Fibroblast of lung (primary cell): ENCODE measurements around the gene MYORG. TPM values are rescaled to one million over a fixed set of nuclear protein-coding genes. Genes with fewer than 3 reads are reported as not detected.

ENCODE experiments used
- DNase-seq, 2 donors: peaks; one replicate each; pipeline versions ENCODE4 v3.0.0 to v3.0.0-alpha.2; 2010; ENCODE audit warnings: low read depth in 2 of 2
- H2AFZ ChIP-seq: 2 replicates; pipeline ENCODE4 v1.5.1; 2012; ENCODE audit warnings: low read length, control low read depth, inconsistent platforms
- H3K27ac ChIP-seq: 2 replicates; pipeline ENCODE4 v1.5.1; 2011; ENCODE audit warnings: low read length, control low read depth; ENCODE audit not compliant: insufficient read depth
- H3K27me3 ChIP-seq: 2 replicates; pipeline ENCODE4 v1.5.1; 2011; ENCODE audit warnings: mild to moderate bottlenecking, low read length; ENCODE audit not compliant: control insufficient read depth, insufficient read depth
- H3K36me3 ChIP-seq: 2 replicates; pipeline ENCODE4 v1.5.1; 2011; ENCODE audit warnings: low read length; ENCODE audit not compliant: control insufficient read depth, insufficient read depth
- H3K4me1 ChIP-seq: 2 replicates; pipeline ENCODE4 v1.5.1; 2011; ENCODE audit warnings: low read length; ENCODE audit not compliant: control insufficient read depth, insufficient read depth; ENCODE audit errors: extremely low read depth
- H3K4me2 ChIP-seq: 2 replicates; pipeline ENCODE4 v1.5.1; 2011; ENCODE audit warnings: low read length, control low read depth; ENCODE audit not compliant: insufficient read depth; ENCODE audit errors: extremely low read depth
- H3K4me3 ChIP-seq, 4 experiments: fragments of 200-600 bp in 1 of 4; sonication (generic) in 1 of 4; replicated peaks in 1 of 4; 2 replicates each; pipeline ENCODE4 v1.5.1; 2011 to 2016; ENCODE audit warnings: low read length in 4 of 4, low read depth in 3 of 4, mild to moderate bottlenecking in 3 of 4, control low read depth in 2 of 4, inconsistent platforms in 1 of 4, mixed read lengths in 1 of 4; ENCODE audit not compliant: insufficient read depth in 1 of 4; ENCODE audit errors: control extremely low read depth in 1 of 4
- H3K79me2 ChIP-seq: 2 replicates; pipeline ENCODE4 v1.5.1; 2012; ENCODE audit warnings: mild to moderate bottlenecking, low read length, inconsistent platforms; ENCODE audit not compliant: control insufficient read depth, insufficient read depth
- H3K9ac ChIP-seq: 2 replicates; pipeline ENCODE4 v1.5.1; 2011; ENCODE audit warnings: mild to moderate bottlenecking, low read length, control low read depth; ENCODE audit not compliant: insufficient read depth
- H3K9me3 ChIP-seq: 2 replicates; pipeline ENCODE4 v1.5.1; 2012; ENCODE audit warnings: low read depth, low read length; ENCODE audit not compliant: control insufficient read depth, insufficient read depth
- H4K20me1 ChIP-seq: 2 replicates; pipeline ENCODE4 v1.5.1; 2011; ENCODE audit warnings: low read length; ENCODE audit not compliant: control insufficient read depth, insufficient read depth; ENCODE audit errors: extremely low read depth
- CTCF ChIP-seq, 2 donors: IDR thresholded peaks in 1 of 2; conservative IDR thresholded peaks in 1 of 2; 1 replicate in 1 of 2; 2 replicates in 1 of 2; pipeline ENCODE4 v1.5.1; 2011 to 2012; ENCODE audit warnings: low read length in 2 of 2, control low read depth in 1 of 2, inconsistent platforms in 1 of 2, low read depth in 1 of 2, mild to moderate bottlenecking in 1 of 2
- EZH2 ChIP-seq: IDR thresholded peaks from 2 replicates; pipeline ENCODE4 v1.5.1; 2012; ENCODE audit warnings: low read length, control low read depth, mild to moderate bottlenecking; ENCODE audit errors: missing control alignments
- polyA plus RNA-seq, 2 donors: library from polyadenylated mRNA; depleted of rRNA in 1 of 2; stranded (reverse) in 1 of 2; unstranded in 1 of 2; fragments of >200 nt; gene quantifications; 2 replicates each; pipeline ENCODE4 v1.2.1, GENCODE V29; 2011 to 2012; ENCODE audit warnings: missing spikeins in 1 of 2
- total RNA-seq: library from RNA; depleted of rRNA; stranded (reverse); fragments of >200 nt; gene quantifications from 2 replicates; pipeline ENCODE4 v1.2.1, GENCODE V29; 2014

The MYORG gene
- total and polyA plus RNA-seq, 2 donors (not counting 1 experiment from before 2014, with no cell fraction given), result 0.34 to 0.83 TPM

DNA sequence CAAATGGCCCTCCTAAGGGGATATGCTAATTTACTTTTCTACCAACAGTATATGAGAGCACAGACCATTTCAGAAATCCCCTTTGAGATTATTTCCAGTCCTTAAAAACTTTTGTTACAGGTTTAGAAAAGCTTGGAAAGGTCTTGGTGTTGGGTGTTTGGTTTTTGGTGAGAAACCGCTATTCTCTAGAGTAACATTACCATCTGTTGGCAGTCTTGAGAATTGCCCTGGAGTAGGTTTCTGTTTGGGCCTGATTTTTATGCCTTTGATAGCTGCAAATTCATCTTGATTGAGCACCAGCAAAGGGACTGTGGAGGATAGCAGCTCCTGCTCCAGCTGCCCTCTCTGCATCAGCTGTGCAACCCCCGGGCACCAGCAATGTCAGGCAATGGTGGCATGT is 39.3 kb downstream of the MYORG start:
- Histone ChIP-seq H2AFZ (no peak overlapping the region), H3K79me2 (peaks cover 2% of the 10 kb centered on the region), H4K20me1 (no peaks in the 10 kb centered on the region), H3K9ac (no peak overlapping the region), H3K4me2 (no peak overlapping the region), H3K27me3 (no peaks in the 10 kb centered on the region), H3K9me3 (no peaks in the 10 kb centered on the region), H3K4me1 (no peaks in the 10 kb centered on the region), H3K27ac (no peak overlapping the region), H3K4me3 (no peak overlapping the region), H3K36me3 (peaks cover 3% of the 10 kb centered on the region)
- TF ChIP-seq EZH2 (no peak), CTCF (conservative IDR thresholded peaks at IDR 0.05 in 1 of 2, IDR thresholded peaks at IDR 0.05 in 1 of 2; ENCODE audit: low read depth in 1 of 2, low read length in 2 of 2) (peak; percentile 27 to 36)
- DNase-seq, result peak in 1 of 2 donors; percentile 29

DNA sequence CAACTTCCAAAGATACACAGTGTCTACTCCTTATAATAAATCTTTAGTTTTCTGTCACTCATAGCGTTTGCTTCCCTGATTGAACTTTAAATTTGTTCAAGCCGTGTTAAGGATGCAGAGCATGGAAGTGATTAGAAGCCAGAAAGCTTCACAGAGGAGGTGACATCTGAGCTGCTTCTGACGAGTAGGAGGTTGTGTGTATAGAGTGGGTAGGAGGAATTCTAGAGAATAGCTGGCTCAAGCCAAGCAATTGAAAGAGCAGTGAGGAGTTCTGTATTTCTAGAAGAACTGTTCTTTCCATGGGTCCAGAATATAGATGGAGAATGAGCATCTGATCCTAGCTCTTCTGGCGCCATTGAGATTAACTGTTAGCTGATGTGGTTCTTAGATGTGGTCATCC is 41.3 kb downstream of the MYORG start:
- Histone ChIP-seq H3K4me2 (no peak overlapping the region), H3K36me3 (peaks cover 1% of the 10 kb centered on the region), H3K27me3 (no peaks in the 10 kb centered on the region), H2AFZ (no peak overlapping the region), H3K27ac (no peak overlapping the region), H3K4me1 (no peaks in the 10 kb centered on the region), H3K4me3 (no peak overlapping the region), H3K9me3 (no peaks in the 10 kb centered on the region), H3K9ac (no peak overlapping the region), H3K79me2 (peaks cover 3% of the 10 kb centered on the region), H4K20me1 (no peaks in the 10 kb centered on the region)
- no peak for TF ChIP-seq EZH2
- no peak for TF ChIP-seq CTCF (conservative IDR thresholded peaks at IDR 0.05 in 1 of 2, IDR thresholded peaks at IDR 0.05 in 1 of 2; ENCODE audit: low read depth in 1 of 2, low read length in 2 of 2)
- no peak for DNase-seq

- no peak overlapping the region for H3K4me2 ChIP-seq
Observed at GRCh38 chr9:34334916-34335315, 41.8 kb downstream of the MYORG start.

More at GRCh38 chr9:34334916-34335315, 41.8 kb downstream of the MYORG start:
- DNase-seq, result no peak
- Histone ChIP-seq H2AFZ (no peak overlapping the region), H3K27me3 (no peaks in the 10 kb centered on the region), H4K20me1 (no peaks in the 10 kb centered on the region), H3K9ac (no peak overlapping the region), H3K4me3 (no peak overlapping the region), H3K4me1 (no peaks in the 10 kb centered on the region), H3K36me3 (no peaks in the 10 kb centered on the region), H3K79me2 (peaks cover 4% of the 10 kb centered on the region), H3K9me3 (no peaks in the 10 kb centered on the region), H3K27ac (no peak overlapping the region)
- TF ChIP-seq EZH2 (no peak), CTCF (conservative IDR thresholded peaks at IDR 0.05 in 1 of 2, IDR thresholded peaks at IDR 0.05 in 1 of 2; ENCODE audit: low read depth in 1 of 2, low read length in 2 of 2) (no peak)
